HG02973 (cell line): Measurements from ENCODE around the gene CACNA1C.

Experiments used
- ATAC-seq: cut with Tn5 transposase; IDR thresholded peaks from one replicate; pipeline ENCODE4 v1.9.1; 2021; ENCODE audit warnings: moderate library complexity; ENCODE audit not compliant: unreplicated experiment

Gene CACNA1C

GRCh38 chr12:2429032-2429431 lies 376.2 kb downstream of the CACNA1C start:
- ATAC-seq = no peak

GRCh38 chr12:2431810-2432209 lies 379.0 kb downstream of the CACNA1C start:
- ATAC-seq = no peak

GRCh38 chr12:2432856-2433255 lies 380.1 kb downstream of the CACNA1C start:
- no peak for ATAC-seq

GRCh38 chr12:2435511-2435910 lies 382.7 kb downstream of the CACNA1C start:
- no peak for ATAC-seq

GRCh38 chr12:2439332-2440100 lies 386.7 kb downstream of the CACNA1C start:
- no peak for ATAC-seq

GRCh38 chr12:2443776-2444175 lies 391.0 kb downstream of the CACNA1C start:
- no peak for ATAC-seq

GRCh38 chr12:2445968-2446367 lies 393.2 kb downstream of the CACNA1C start:
- ATAC-seq = no peak

GRCh38 chr12:2447861-2448260 lies 395.1 kb downstream of the CACNA1C start:
- no peak for ATAC-seq

- no peak for ATAC-seq
Measured at GRCh38 chr12:2449586-2449985, 396.8 kb downstream of the CACNA1C start.

- no peak for ATAC-seq
Measured at GRCh38 chr12:2450553-2450952, 397.8 kb downstream of the CACNA1C start.

GRCh38 chr12:2451025-2451424 lies 398.2 kb downstream of the CACNA1C start:
- no peak for ATAC-seq

GRCh38 chr12:2451497-2451896 lies 398.7 kb downstream of the CACNA1C start:
- no peak for ATAC-seq

GRCh38 chr12:2453076-2453760 lies 400.4 kb downstream of the CACNA1C start:
- ATAC-seq = no peak

GRCh38 chr12:2453761-2454090 lies 400.9 kb downstream of the CACNA1C start:
- no peak for ATAC-seq

GRCh38 chr12:2454601-2455177 lies 401.9 kb downstream of the CACNA1C start:
- no peak for ATAC-seq

GRCh38 chr12:2455410-2455809 lies 402.6 kb downstream of the CACNA1C start:
- ATAC-seq = no peak

GRCh38 chr12:2456122-2456812 lies 403.5 kb downstream of the CACNA1C start:
- no peak for ATAC-seq

- ATAC-seq = no peak
Measured at GRCh38 chr12:2456813-2457186, 404.0 kb downstream of the CACNA1C start.

GRCh38 chr12:2457215-2457932 lies 404.6 kb downstream of the CACNA1C start:
- ATAC-seq = no peak

GRCh38 chr12:2457933-2458414 lies 405.2 kb downstream of the CACNA1C start:
- ATAC-seq = no peak
